Endothelial cell of umbilical vein (primary cell): ENCODE results near the gene C1GALT1C1. TPM values are rescaled to one million over a fixed set of nuclear protein-coding genes. Genes with fewer than 3 reads are reported as not detected.

Experiments
- BruUV-seq: library from RNA; stranded (reverse); fragments of 400-500 nt; replicated peaks from 2 replicates; lab custom pipeline; 2021; lab: Mats Ljungman, UMichigan
- CTCF ChIA-PET: fragments of 300-600, 350-600 bp; sonication (Branson Sonifier 250); formaldehyde crosslinking; loops from one replicate; lab custom pipeline; 2021; ENCODE audit warnings: antibody characterized with exemption, inconsistent platforms; lab: Charles Lee
- POLR2A ChIA-PET: fragments of 300-600, 350-600 bp; sonication (Branson Sonifier 250); formaldehyde crosslinking; loops from one replicate; lab custom pipeline; 2021; ENCODE audit warnings: antibody characterized with exemption, inconsistent platforms; lab: Charles Lee
- DNase-seq: peaks from one replicate; pipeline ENCODE4 v3.0.0-alpha.2; 2011; ENCODE audit warnings: low read depth, low spot score
- FAIRE-seq: peaks from 2 replicates; lab custom pipeline; 2011; peaks lifted over from hg19 to GRCh38; lab: Jason Lieb, UNC
- H2AFZ ChIP-seq: 2 replicates; pipeline ENCODE4 v1.6.0; 2012; ENCODE audit warnings: low read depth, low read length, control low read depth, inconsistent platforms
- H3K27ac ChIP-seq: 2 replicates; pipeline ENCODE4 v1.5.1; 2011; ENCODE audit warnings: low read depth, mild to moderate bottlenecking, control low read depth, low read length, moderate library complexity; ENCODE audit not compliant: insufficient read depth
- H3K27me3 ChIP-seq, 2 experiments: 2 replicates each; pipeline versions ENCODE4 v1.6.0 to v1.6.1; 2011; ENCODE audit warnings: low read length in 2 of 2, mixed read lengths in 1 of 2; ENCODE audit not compliant: control insufficient read depth in 2 of 2, insufficient read depth in 2 of 2
- H3K36me3 ChIP-seq, 2 experiments: 2 replicates in 1 of 2; 3 replicates in 1 of 2; pipeline ENCODE4 v1.5.1; 2011; ENCODE audit warnings: low read length in 2 of 2, mild to moderate bottlenecking in 1 of 2, moderate library complexity in 1 of 2; ENCODE audit not compliant: control insufficient read depth in 2 of 2, insufficient read depth in 2 of 2; ENCODE audit errors: extremely low read depth in 1 of 2
- H3K4me1 ChIP-seq: 3 replicates; pipeline ENCODE4 v1.5.1; 2011; ENCODE audit warnings: mild to moderate bottlenecking, low read length; ENCODE audit not compliant: control insufficient read depth, insufficient read depth; ENCODE audit errors: extremely low read depth
- H3K4me2 ChIP-seq: 2 replicates; pipeline ENCODE4 v1.6.1; 2011; ENCODE audit warnings: low read length, control low read depth, mixed read lengths; ENCODE audit not compliant: insufficient read depth
- H3K4me3 ChIP-seq, 3 experiments: fragments of 200-600 bp in 1 of 3; sonication (generic), shearing (Covaris generic) in 1 of 3; replicated peaks in 1 of 3; 2 replicates each; pipeline ENCODE4 v1.5.1; 2011 to 2016; ENCODE audit warnings: control low read depth in 3 of 3, low read length in 3 of 3, mild to moderate bottlenecking in 2 of 3, inconsistent platforms in 1 of 3, low read depth in 1 of 3, moderate library complexity in 1 of 3; ENCODE audit not compliant: insufficient read depth in 1 of 3
- H3K79me2 ChIP-seq: 2 replicates; pipeline ENCODE4 v1.6.0; 2012; ENCODE audit warnings: low read length, inconsistent platforms; ENCODE audit not compliant: control insufficient read depth, insufficient read depth
- H3K9ac ChIP-seq: replicated peaks from 2 replicates; pipeline ENCODE3; 2011; ENCODE audit warnings: low read length, control low read depth; ENCODE audit not compliant: insufficient read depth; ENCODE audit errors: extremely low read depth
- H3K9me1 ChIP-seq: replicated peaks from 3 replicates; pipeline ENCODE4 v1.6.0; 2011; ENCODE audit warnings: mild to moderate bottlenecking, low read length; ENCODE audit not compliant: control insufficient read depth, insufficient read depth; ENCODE audit errors: extremely low read depth
- H3K9me3 ChIP-seq: replicated peaks from 2 replicates; pipeline ENCODE4 v1.5.1; 2012; ENCODE audit warnings: low read length, inconsistent platforms; ENCODE audit not compliant: control insufficient read depth, insufficient read depth
- H4K20me1 ChIP-seq: replicated peaks from 2 replicates; pipeline ENCODE3; 2011; ENCODE audit warnings: mild to moderate bottlenecking, low read length; ENCODE audit not compliant: control insufficient read depth, insufficient read depth; ENCODE audit errors: extremely low read depth
- EZH2 ChIP-seq: IDR thresholded peaks from 2 replicates; pipeline ENCODE4 v1.6.1; 2012; ENCODE audit warnings: borderline replicate concordance, low read depth, mild to moderate bottlenecking, moderate library complexity, low read length, inconsistent platforms; ENCODE audit not compliant: severe bottlenecking
- FOS ChIP-seq: IDR thresholded peaks from 2 replicates; pipeline ENCODE4 v1.6.1; 2011; ENCODE audit warnings: mild to moderate bottlenecking, low read length, moderate library complexity, borderline replicate concordance; ENCODE audit not compliant: insufficient read depth
- GATA2 ChIP-seq: IDR thresholded peaks from 2 replicates; pipeline ENCODE4 v1.7.0; 2011; ENCODE audit warnings: low read depth, mild to moderate bottlenecking, moderate library complexity, mixed read lengths, low read length; ENCODE audit not compliant: insufficient read length, insufficient read depth
- JUN ChIP-seq: IDR thresholded peaks from 2 replicates; pipeline ENCODE4 v1.6.1; 2011; ENCODE audit warnings: borderline replicate concordance, low read depth; ENCODE audit not compliant: insufficient read length, insufficient read depth
- MYC ChIP-seq: IDR thresholded peaks from one replicate; pipeline ENCODE4 v1.6.1; 2011; ENCODE audit warnings: mild to moderate bottlenecking, low read depth, low read length
- POLR2A ChIP-seq: IDR thresholded peaks from 2 replicates; pipeline ENCODE4 v1.6.1; 2012; ENCODE audit warnings: low read depth, mild to moderate bottlenecking, control low read depth, low read length
- POLR2AphosphoS5 ChIP-seq: IDR thresholded peaks from 2 replicates; pipeline ENCODE4 v1.6.1; 2012; ENCODE audit warnings: low read depth, mild to moderate bottlenecking, control low read depth, low read length, moderate library complexity; ENCODE audit not compliant: insufficient read depth
- dilution Hi-C: fragments of 300-500 bp; cut with MboI; formaldehyde crosslinking; loops from one replicate; pipeline ENCODE4 v1.15.0; 2019; ENCODE audit warnings: low sequenced_read_pairs; ENCODE audit not compliant: extremely low pct_ligation_motif_present
- intact Hi-C: fragments of 100-400 bp; cut with micrococcal nuclease; formaldehyde crosslinking; loops from one replicate; pipeline ENCODE4 v1.10.0; 2022
- polyA plus RNA-seq, 4 experiments: library from polyadenylated mRNA; depleted of rRNA in 3 of 4; stranded (reverse) in 3 of 4; unstranded in 1 of 4; fragments of >200 nt; gene quantifications; 2 replicates each; pipeline versions ENCODE4 v1.2.1 to v1.2.3, GENCODE V29; 2011 to 2012; ENCODE audit warnings: missing spikeins in 1 of 4
- total RNA-seq: library from RNA; stranded (reverse); gene quantifications from 2 replicates; pipeline ENCODE4 v1.2.3, GENCODE V29; 2021
- TF ChIP-seq, protein P1 (sequence below): IDR thresholded peaks from 2 replicates; pipeline ENCODE4 v1.6.1; 2011; ENCODE audit not compliant: insufficient read depth, insufficient read length
- TF ChIP-seq, protein P2 (sequence below), 2 donors: IDR thresholded peaks; 1 replicate in 1 of 2; 2 replicates in 1 of 2; pipeline ENCODE4 v1.5.1; 2011; ENCODE audit warnings: low read length in 2 of 2, mild to moderate bottlenecking in 2 of 2, moderate library complexity in 2 of 2, control low read depth in 1 of 2, inconsistent platforms in 1 of 2, low read depth in 1 of 2; ENCODE audit not compliant: insufficient read depth in 1 of 2; ENCODE audit errors: extremely low read depth in 1 of 2

Gene C1GALT1C1
- total and polyA plus RNA-seq, 2 donors (not counting 3 experiments of a cell fraction or from before 2014, with no cell fraction given) = 28.6 to 32.9 TPM

DNA sequence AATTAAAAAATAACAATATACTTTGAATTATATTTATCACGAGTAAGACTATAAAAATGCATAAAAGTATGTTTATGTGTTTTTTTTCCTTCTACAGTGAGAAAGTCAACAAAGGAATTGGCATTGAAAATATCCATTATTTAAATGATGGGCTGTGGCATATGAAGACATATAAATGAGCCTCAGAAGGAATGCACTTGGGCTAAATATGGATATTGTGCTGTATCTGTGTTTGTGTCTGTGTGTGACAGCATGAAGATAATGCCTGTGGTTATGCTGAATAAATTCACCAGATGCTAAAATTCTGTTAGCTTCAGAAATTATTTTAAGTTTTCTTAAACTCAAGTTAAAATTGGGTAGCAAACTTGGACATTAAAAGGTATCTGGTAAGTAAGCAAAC is 17.8 kb downstream of the C1GALT1C1 start:
- Histone ChIP-seq H3K27me3 (no peaks in the 10 kb centered on the region), H3K9me1 (no peaks in the 10 kb centered on the region), H3K79me2 (peaks cover 3% of the 10 kb centered on the region), H3K4me1 (peaks cover 2% of the 10 kb centered on the region), H2AFZ (no peak overlapping the region), H3K4me2 (no peak overlapping the region), H3K9me3 (no peaks in the 10 kb centered on the region), H3K9ac (no peak overlapping the region), H3K36me3 (peaks cover 0 to 5% of the 10 kb centered on the region in 2 experiments), H4K20me1 (no peaks in the 10 kb centered on the region), H3K27ac (no peak overlapping the region), H3K4me3 (no peak overlapping the region)
- intact Hi-C loops = no loop called here
- ChIA-PET CTCF (no interaction called here), POLR2A (no interaction called here)
- no peak for DNase-seq
- TF ChIP-seq MYC (no peak), FOS (no peak), JUN (no peak), GATA2 (no peak), POLR2AphosphoS5 (no peak), POLR2A (no peak), EZH2 (no peak)
- TF ChIP-seq, protein P1, sequence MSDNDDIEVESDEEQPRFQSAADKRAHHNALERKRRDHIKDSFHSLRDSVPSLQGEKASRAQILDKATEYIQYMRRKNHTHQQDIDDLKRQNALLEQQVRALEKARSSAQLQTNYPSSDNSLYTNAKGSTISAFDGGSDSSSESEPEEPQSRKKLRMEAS = no peak
- TF ChIP-seq, protein P2, sequence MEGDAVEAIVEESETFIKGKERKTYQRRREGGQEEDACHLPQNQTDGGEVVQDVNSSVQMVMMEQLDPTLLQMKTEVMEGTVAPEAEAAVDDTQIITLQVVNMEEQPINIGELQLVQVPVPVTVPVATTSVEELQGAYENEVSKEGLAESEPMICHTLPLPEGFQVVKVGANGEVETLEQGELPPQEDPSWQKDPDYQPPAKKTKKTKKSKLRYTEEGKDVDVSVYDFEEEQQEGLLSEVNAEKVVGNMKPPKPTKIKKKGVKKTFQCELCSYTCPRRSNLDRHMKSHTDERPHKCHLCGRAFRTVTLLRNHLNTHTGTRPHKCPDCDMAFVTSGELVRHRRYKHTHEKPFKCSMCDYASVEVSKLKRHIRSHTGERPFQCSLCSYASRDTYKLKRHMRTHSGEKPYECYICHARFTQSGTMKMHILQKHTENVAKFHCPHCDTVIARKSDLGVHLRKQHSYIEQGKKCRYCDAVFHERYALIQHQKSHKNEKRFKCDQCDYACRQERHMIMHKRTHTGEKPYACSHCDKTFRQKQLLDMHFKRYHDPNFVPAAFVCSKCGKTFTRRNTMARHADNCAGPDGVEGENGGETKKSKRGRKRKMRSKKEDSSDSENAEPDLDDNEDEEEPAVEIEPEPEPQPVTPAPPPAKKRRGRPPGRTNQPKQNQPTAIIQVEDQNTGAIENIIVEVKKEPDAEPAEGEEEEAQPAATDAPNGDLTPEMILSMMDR (IDR thresholded peaks at IDR 0.05; ENCODE audit: extremely low read depth in 1 of 2, insufficient read depth in 1 of 2, low read depth in 1 of 2, low read length in 2 of 2) = no peak
- dilution Hi-C loops = no loop called here
- FAIRE-seq = no peak
- no TSS peak for BruUV-seq
